ENCODE measurements around the gene GPHN. TPM values are rescaled to one million over a fixed set of nuclear protein-coding genes. Genes with fewer than 3 reads are reported as not detected.

Gene GPHN
- total RNA-seq, 1 experiment from 2014 or later: 18.1 TPM

DNA sequence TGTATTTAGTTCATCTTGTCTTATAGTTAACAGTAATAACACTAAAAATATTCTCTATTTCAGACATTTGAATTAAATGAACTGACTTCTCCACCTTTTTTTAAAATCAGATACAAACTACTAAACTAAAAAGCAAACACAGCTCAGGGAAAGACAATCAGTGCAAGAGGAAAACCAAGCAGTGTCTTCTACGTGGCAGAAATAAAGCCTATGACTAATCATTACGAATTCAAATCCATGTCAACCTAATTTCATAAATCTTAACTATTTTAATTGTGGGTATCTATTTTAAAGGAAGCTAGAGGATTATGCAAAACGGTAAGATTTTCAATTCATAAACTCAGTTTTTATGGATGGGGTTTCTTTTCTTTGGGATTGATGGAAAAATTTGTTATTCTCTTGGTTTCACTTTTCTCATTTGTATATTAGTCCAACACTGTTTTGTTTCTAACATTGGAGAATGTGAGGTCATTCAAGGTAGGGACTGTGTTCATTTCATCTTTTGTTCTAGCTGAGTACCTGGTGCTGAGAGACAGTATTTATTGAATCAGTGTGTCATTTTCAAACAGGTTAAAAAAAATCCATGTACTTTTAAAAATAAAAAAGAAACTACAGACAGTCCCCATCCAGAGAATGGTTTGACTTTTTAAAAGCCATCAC, 720.5 kb downstream of the GPHN start (continued):
- TF ChIP-seq, protein P1, sequence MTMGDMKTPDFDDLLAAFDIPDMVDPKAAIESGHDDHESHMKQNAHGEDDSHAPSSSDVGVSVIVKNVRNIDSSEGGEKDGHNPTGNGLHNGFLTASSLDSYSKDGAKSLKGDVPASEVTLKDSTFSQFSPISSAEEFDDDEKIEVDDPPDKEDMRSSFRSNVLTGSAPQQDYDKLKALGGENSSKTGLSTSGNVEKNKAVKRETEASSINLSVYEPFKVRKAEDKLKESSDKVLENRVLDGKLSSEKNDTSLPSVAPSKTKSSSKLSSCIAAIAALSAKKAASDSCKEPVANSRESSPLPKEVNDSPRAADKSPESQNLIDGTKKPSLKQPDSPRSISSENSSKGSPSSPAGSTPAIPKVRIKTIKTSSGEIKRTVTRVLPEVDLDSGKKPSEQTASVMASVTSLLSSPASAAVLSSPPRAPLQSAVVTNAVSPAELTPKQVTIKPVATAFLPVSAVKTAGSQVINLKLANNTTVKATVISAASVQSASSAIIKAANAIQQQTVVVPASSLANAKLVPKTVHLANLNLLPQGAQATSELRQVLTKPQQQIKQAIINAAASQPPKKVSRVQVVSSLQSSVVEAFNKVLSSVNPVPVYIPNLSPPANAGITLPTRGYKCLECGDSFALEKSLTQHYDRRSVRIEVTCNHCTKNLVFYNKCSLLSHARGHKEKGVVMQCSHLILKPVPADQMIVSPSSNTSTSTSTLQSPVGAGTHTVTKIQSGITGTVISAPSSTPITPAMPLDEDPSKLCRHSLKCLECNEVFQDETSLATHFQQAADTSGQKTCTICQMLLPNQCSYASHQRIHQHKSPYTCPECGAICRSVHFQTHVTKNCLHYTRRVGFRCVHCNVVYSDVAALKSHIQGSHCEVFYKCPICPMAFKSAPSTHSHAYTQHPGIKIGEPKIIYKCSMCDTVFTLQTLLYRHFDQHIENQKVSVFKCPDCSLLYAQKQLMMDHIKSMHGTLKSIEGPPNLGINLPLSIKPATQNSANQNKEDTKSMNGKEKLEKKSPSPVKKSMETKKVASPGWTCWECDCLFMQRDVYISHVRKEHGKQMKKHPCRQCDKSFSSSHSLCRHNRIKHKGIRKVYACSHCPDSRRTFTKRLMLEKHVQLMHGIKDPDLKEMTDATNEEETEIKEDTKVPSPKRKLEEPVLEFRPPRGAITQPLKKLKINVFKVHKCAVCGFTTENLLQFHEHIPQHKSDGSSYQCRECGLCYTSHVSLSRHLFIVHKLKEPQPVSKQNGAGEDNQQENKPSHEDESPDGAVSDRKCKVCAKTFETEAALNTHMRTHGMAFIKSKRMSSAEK (CRISPR knock-in tag; IDR thresholded peaks at IDR 0.05; ENCODE audit: borderline replicate concordance): no peak
- no peak for TF ChIP-seq FOXK1 (CRISPR knock-in tag; IDR thresholded peaks at IDR 0.05)
- TF ChIP-seq, protein P2, sequence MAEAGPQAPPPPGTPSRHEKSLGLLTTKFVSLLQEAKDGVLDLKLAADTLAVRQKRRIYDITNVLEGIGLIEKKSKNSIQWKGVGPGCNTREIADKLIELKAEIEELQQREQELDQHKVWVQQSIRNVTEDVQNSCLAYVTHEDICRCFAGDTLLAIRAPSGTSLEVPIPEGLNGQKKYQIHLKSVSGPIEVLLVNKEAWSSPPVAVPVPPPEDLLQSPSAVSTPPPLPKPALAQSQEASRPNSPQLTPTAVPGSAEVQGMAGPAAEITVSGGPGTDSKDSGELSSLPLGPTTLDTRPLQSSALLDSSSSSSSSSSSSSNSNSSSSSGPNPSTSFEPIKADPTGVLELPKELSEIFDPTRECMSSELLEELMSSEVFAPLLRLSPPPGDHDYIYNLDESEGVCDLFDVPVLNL (CRISPR knock-in tag; IDR thresholded peaks at IDR 0.05; ENCODE audit: borderline replicate concordance, low read depth): no peak

Other genes starting within 250 kb of the GPHN start
- gene CCDC196, start 21.8 kb upstream of the GPHN start, total RNA-seq (2021): not detected in 3 replicates